Measurements from ENCODE around the gene MS4A4E.
"Not testable (repeated sequence)": the region's sequence is repeated elsewhere in the genome, so short reads cannot be mapped to it uniquely, and the experiment has no call there.

Gene MS4A4E

DNA sequence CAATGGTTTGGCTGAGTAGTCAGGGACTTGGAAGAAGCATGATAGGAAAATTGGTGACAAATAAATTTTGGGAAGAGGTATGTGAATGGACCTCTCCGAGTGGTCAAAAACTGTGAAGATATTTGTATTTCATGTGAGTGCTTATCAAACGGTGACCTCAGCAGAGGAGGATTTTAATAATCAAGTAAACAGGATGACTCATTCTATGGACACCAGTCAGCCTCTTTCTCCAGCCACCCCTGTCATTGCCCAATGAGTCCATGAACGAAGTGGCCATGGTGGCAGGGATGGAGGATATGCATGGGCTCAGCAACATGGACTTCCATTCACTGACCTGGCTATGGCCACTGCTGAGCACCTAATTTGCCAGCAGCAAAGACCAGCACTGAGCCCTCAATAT, 21.2 kb downstream of the MS4A4E start:
- DNase-seq (ENCODE audit: low read depth in 2 of 2): no peak

DNA sequence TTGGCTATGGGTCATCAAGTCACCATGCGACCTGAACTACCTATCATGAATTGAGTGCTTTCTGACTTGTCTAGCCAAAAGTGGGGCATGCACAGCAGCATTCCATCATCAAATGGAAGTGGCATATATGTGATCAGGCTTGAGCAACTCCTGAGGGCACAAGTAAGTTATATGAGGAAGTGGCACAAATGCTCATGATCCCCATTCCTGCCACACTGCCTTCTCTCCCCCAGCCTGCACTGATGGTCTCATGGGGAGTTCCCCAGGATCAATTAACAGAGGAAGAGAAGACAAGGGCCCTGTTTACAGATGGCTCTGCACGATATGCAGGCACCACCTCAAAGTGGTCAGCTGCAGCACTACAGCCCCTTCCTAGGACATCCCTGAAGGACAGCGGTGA, 21.8 kb downstream of the MS4A4E start:
- DNase-seq (ENCODE audit: low read depth in 2 of 2): no peak

- no peak for DNase-seq (ENCODE audit: low read depth in 2 of 2)
Measured at GRCh38 chr11:60214386-60214785, 28.6 kb downstream of the MS4A4E start.

- no peak for DNase-seq (ENCODE audit: low read depth in 2 of 2)
Measured at GRCh38 chr11:60211206-60211605, 31.7 kb downstream of the MS4A4E start.

DNA sequence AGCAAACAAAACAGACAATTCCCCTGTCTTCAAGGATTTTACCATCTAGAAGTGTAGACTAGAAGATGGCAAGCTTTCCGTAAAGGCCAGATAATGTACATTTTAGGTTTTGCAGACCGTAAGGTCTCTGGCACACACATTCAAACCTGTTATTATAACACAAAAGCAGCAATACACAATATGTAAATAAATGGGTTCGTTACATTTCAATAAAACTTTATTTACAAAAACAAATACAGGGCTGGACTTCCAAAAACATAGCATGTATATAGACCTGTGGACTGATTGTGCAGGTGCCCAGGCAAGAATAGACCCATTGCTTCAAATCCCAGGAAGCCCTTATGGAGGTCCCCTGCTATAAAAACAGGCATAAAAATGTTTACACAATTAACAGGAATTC, 33.0 kb downstream of the MS4A4E start:
- DNase-seq (ENCODE audit: low read depth in 2 of 2): no peak

DNA sequence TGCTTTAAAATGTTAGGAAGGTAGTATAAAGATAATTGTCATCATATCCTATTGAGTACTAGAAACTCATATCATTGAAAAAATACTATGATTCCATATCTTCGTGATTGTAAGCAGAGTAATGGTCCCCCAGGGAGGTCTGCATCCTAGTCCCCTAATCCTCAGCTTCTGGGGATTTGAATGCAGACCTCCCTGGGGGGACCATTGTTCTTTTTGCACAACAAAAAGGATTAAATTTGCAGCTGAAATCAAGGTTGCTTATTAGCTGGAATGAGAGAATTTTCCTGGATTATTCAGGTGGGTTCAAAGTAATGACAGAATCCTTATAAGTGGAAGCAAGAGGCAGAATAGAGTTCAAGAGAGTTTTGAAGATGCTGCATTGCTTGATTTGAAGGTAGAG, 34.0 kb downstream of the MS4A4E start:
- DNase-seq (ENCODE audit: low read depth in 2 of 2): no peak

- no peak for DNase-seq (ENCODE audit: low read depth in 2 of 2)
Measured at GRCh38 chr11:60208146-60208895, 34.6 kb downstream of the MS4A4E start.

DNA sequence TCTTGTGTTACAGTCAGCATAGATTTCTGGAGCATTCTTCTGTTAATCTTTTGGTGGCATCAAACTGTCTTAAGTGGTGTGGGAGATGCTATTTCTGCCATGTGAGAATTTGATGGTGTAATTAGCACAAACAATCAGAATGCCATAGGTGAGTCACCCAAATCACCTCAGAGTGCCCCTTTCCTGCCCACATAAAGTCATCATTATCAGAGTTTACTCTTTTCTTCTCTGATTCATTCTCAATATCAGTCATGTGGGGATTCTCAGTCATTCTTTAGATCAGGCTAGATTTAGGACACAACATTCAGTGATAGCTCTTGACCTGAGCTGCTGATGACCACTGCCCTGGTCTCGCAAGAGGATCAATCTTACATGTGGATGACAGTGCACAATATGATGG, 36.3 kb downstream of the MS4A4E start:
- DNase-seq (ENCODE audit: low read depth in 2 of 2): no peak

- DNase-seq (ENCODE audit: low read depth in 2 of 2): no peak
Measured at GRCh38 chr11:60204922-60205321, 38.0 kb downstream of the MS4A4E start.

GRCh38 chr11:60201334-60201733, 41.6 kb downstream of the MS4A4E start:
- DNase-seq (ENCODE audit: low read depth in 2 of 2): not testable (repeated sequence)

- no peak for DNase-seq (ENCODE audit: low read depth in 2 of 2)
Measured at GRCh38 chr11:60197442-60197841, 45.5 kb downstream of the MS4A4E start.

GRCh38 chr11:60195923-60196368, 47.0 kb downstream of the MS4A4E start:
- DNase-seq (ENCODE audit: low read depth in 2 of 2): no peak

DNA sequence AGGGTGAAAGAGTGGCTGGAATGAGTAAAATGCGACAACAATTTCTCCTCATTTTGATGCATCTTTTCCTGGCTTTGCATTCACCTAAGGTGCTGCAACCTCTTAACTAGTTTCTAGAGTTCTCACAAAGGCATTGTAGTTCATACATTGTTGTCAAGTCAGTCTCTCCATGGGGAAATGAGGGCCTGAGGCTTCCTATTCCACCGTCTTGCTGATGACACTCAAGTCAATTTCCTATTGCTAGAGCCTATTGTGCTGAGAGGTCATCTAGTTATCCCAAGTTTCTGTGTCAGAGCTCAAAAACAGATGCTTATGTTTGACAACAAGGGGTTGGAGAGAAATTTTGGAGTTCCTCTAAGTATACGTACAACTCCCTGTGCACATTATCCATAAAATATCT, 48.4 kb downstream of the MS4A4E start:
- DNase-seq (ENCODE audit: low read depth in 2 of 2): no peak

DNA sequence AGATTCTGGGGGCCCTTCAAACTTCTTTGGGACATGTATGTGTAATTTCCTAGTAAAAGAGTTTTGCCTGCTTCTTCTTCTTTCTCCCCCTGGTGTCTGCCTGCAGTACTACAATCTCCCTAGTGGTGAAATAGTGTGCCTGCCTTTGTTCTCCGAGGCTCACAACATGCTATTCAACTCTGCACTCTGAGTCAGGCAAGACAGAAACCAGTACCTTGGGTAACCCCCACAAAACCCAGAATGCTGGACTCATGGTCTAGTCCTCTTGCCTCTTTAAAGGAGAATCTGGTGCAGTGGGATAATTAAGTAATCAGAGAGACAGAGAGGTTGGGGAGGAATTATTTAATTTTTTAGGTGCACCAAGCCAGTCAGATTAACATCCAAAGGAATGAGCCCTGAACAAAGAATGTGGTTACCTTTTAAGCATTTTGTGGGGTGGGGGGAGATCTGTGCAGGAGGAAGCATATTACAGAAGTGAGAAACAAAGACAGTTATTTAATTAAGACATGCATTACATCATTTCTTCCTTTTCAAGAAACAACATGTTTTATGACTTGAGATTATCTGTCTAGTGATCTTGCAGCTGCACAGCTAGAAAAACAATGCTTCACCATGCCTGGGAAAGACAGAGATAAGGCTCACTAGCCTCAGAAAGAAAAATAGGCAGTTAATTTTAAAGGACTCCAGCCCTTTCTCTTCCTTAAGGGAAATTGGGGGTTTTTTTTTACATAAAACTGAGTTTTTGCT, 49.1 kb downstream of the MS4A4E start:
- peak; percentile 5 to 12 for DNase-seq (ENCODE audit: low read depth in 2 of 2)

- DNase-seq (ENCODE audit: low read depth in 2 of 2): not testable (repeated sequence)
Measured at GRCh38 chr11:60192564-60192963, 50.4 kb downstream of the MS4A4E start.

DNA sequence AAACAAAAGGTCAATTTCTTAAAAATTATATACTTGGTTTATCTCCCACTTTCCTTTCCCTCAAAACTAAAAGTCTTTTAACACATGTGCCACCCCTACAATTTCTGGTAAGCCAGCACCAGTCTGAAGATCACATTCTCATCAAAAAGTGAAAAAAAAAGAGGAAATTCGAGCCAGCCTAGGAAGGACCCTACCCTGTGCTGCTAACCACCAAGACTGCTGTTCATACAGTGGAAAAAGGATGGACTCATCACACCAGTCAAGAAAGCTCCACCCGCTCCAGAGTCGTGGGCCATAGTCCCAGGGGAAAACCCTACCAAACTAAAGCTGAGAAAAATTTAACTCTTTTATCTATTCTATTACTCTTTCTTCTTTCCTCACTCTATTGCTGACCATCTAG, 54.5 kb downstream of the MS4A4E start:
- DNase-seq (ENCODE audit: low read depth in 2 of 2): not testable (repeated sequence)

GRCh38 chr11:60186128-60186527, 56.8 kb downstream of the MS4A4E start:
- not testable (repeated sequence) for DNase-seq (ENCODE audit: low read depth in 2 of 2)

DNA sequence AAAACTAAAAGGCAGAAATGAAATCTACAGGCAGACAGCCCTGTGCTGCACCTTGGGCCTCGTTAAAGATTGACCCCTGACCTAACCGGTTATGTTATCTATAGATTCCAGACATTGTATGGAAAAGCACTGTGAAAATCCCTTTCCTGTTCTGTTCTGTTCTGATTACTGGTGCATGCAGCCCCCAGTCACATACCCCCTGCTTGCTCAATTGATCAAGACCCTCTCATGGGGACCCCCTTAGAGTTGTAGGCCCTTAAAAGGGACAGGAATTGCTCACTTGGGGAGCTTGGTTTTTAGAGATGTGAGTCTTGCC, 57.5 kb downstream of the MS4A4E start:
- DNase-seq (ENCODE audit: low read depth in 2 of 2): not testable (repeated sequence)

DNA sequence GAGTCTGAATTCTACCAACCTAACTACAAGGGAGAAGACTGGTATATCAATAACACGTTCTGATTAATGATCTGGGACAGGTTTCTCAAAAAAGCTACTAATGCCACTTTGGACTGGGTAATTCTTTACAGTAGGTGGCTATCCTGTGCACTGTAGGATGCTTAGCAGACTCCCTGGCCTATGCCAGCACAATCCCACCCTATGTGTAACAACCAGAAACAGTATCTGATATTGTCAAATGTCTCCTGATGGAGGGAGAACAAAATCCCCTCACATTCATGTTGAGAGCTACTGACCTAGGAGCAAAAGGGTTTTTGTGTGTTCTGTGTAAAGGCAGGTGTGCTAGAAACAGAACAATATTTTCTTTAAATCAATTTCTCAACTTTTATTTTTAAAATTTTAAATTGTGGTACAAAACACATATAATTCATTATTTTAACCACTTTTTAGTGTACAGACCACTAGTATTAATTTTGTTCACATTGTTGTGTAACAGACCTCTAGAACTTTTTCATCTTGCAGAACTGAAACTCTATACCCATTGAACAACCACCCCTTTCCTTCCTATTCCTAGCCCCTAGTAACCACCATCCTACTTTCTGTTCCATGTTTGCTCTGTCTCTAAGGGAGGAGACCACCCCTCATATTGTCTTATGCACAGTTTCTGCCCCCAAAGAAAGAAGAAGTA, 58.0 kb downstream of the MS4A4E start:
- no peak for DNase-seq (ENCODE audit: low read depth in 2 of 2)

- no peak for DNase-seq (ENCODE audit: low read depth in 2 of 2)
Measured at GRCh38 chr11:60183591-60184205, 59.2 kb downstream of the MS4A4E start.

- no peak for DNase-seq (ENCODE audit: low read depth in 2 of 2)
Measured at GRCh38 chr11:60182541-60183330, 60.2 kb downstream of the MS4A4E start, which contains the start of gene MS4A6A. Gene MS4A6A (minus strand): TSS chr11:60183083. CDS start chr11:60181727, 1,356 bp downstream.
